Ectodermal cell (in vitro differentiated cells): ENCODE results near the gene MAMSTR.
"Not testable (repeated sequence)": the region's sequence is repeated elsewhere in the genome, so short reads cannot be mapped to it uniquely, and the experiment has no call there.

Experiments used
- H3K27ac ChIP-seq: 2 replicates; pipeline ENCODE4 v1.7.0; 2013; ENCODE audit warnings: mild to moderate bottlenecking, low read depth, low read length; ENCODE audit not compliant: insufficient read depth, poor library complexity, severe bottlenecking
- H3K27me3 ChIP-seq: 2 replicates; pipeline ENCODE4 v1.7.0; 2013; ENCODE audit warnings: mild to moderate bottlenecking, low read length; ENCODE audit not compliant: insufficient read depth, control insufficient read depth, poor library complexity, severe bottlenecking
- H3K36me3 ChIP-seq: one replicate; pipeline ENCODE4 v1.7.0; 2013; ENCODE audit warnings: low read length; ENCODE audit not compliant: control insufficient read depth, insufficient read depth
- H3K4me1 ChIP-seq: one replicate; pipeline ENCODE4 v1.7.0; 2013; ENCODE audit warnings: low read length; ENCODE audit not compliant: control insufficient read depth, insufficient read depth
- H3K4me3 ChIP-seq: 2 replicates; pipeline ENCODE4 v1.7.0; 2013; ENCODE audit warnings: low read depth, low read length, control low read depth; ENCODE audit not compliant: insufficient read depth
- H3K9me3 ChIP-seq: 2 replicates; pipeline ENCODE4 v1.7.0; 2013; ENCODE audit warnings: mild to moderate bottlenecking, low read length, moderate library complexity; ENCODE audit not compliant: control insufficient read depth
- WGBS, 2 experiments: methylation state at CpG; one replicate each; pipeline ENCODE4 v1.1.7; 2013; ENCODE audit warnings: missing lambda C conversion rate in 2 of 2; 5-methylcytosine and 5-hydroxymethylcytosine counted together

The MAMSTR gene

GRCh38 chr19:48685583-48685982, 33.9 kb downstream of the MAMSTR start:
- Histone ChIP-seq H3K27ac (no peak overlapping the region), H3K9me3 (no peaks in the 10 kb centered on the region), H3K36me3 (no peaks in the 10 kb centered on the region), H3K4me3 (no peak overlapping the region), H3K4me1 (no peaks in the 10 kb centered on the region), H3K27me3 (no peaks in the 10 kb centered on the region)
- 88 to 91% methylated on average over 9 of the region's 9 CpGs for WGBS, 2 experiments

- Histone ChIP-seq H3K4me1 (no peaks in the 10 kb centered on the region), H3K9me3 (no peaks in the 10 kb centered on the region), H3K4me3 (no peak overlapping the region), H3K27me3 (no peaks in the 10 kb centered on the region), H3K27ac (no peak overlapping the region), H3K36me3 (no peaks in the 10 kb centered on the region)
- 94 to 96% methylated on average over 11 of the region's 11 CpGs for WGBS, 2 experiments
These were observed 36.2 kb downstream of the MAMSTR start for GRCh38 chr19:48683349-48683748.

GRCh38 chr19:48681127-48681470, 38.4 kb downstream of the MAMSTR start:
- H3K36me3 ChIP-seq, result no peaks in the 10 kb centered on the region
- no peak overlapping the region for H3K4me3 ChIP-seq
- H3K9me3 ChIP-seq, result no peaks in the 10 kb centered on the region
- H3K4me1 ChIP-seq, result no peaks in the 10 kb centered on the region
- H3K27me3 ChIP-seq, result no peaks in the 10 kb centered on the region
- no peak overlapping the region for H3K27ac ChIP-seq
- WGBS, 2 experiments, result 91% methylated on average over 7 of the region's 7 CpGs

GRCh38 chr19:48680436-48681126, 38.9 kb downstream of the MAMSTR start:
- 95% methylated on average over 45 of the region's 45 CpGs for WGBS, 2 experiments
- H3K36me3 ChIP-seq, result no peaks in the 10 kb centered on the region
- no peaks in the 10 kb centered on the region for H3K4me1 ChIP-seq
- H3K4me3 ChIP-seq, result no peak overlapping the region
- H3K27me3 ChIP-seq, result no peaks in the 10 kb centered on the region
- no peaks in the 10 kb centered on the region for H3K9me3 ChIP-seq
- H3K27ac ChIP-seq, result no peak overlapping the region

- WGBS, 2 experiments, result 96% methylated on average over 18 of the region's 19 CpGs
- H3K4me3 ChIP-seq, H3K27ac ChIP-seq, H3K27me3 ChIP-seq, H3K9me3 ChIP-seq, H3K4me1 ChIP-seq, H3K36me3 ChIP-seq: not testable (repeated sequence)
These were observed 39.5 kb downstream of the MAMSTR start for GRCh38 chr19:48680006-48680405.

- Histone ChIP-seq H3K4me3 (no peak overlapping the region), H3K27me3 (peaks cover 4% of the 10 kb centered on the region), H3K9me3 (no peaks in the 10 kb centered on the region), H3K36me3 (no peaks in the 10 kb centered on the region), H3K27ac (no peak overlapping the region), H3K4me1 (peaks cover 18% of the 10 kb centered on the region)
- 91% methylated on average over 2 to 4 of the region's 4 CpGs for WGBS, 2 experiments
These were observed 41.3 kb downstream of the MAMSTR start for GRCh38 chr19:48678201-48678600.

- Histone ChIP-seq H3K9me3 (no peaks in the 10 kb centered on the region), H3K4me1 (peaks cover 24% of the 10 kb centered on the region), H3K27me3 (peaks cover 4% of the 10 kb centered on the region), H3K36me3 (no peaks in the 10 kb centered on the region), H3K27ac (no peak overlapping the region), H3K4me3 (no peak overlapping the region)
- WGBS, 2 experiments, result 93 to 94% methylated on average over 13 of the region's 13 CpGs
These were observed 42.6 kb downstream of the MAMSTR start for GRCh38 chr19:48676887-48677286.

- no peaks in the 10 kb centered on the region for H3K9me3 ChIP-seq
- H3K4me1 ChIP-seq, result peaks cover 24% of the 10 kb centered on the region
- WGBS, 2 experiments, result 95 to 97% methylated on average over 17 of the region's 17 CpGs
- H3K27ac ChIP-seq, result no peak overlapping the region
- H3K4me3 ChIP-seq, result no peak overlapping the region
- H3K27me3 ChIP-seq, result peaks cover 4% of the 10 kb centered on the region
- H3K36me3 ChIP-seq, result no peaks in the 10 kb centered on the region
These were observed 43.0 kb downstream of the MAMSTR start for GRCh38 chr19:48676487-48676886.

- Histone ChIP-seq H3K36me3 (no peaks in the 10 kb centered on the region), H3K27me3 (peaks cover 4% of the 10 kb centered on the region), H3K4me1 (peaks cover 29% of the 10 kb centered on the region), H3K4me3 (no peak overlapping the region), H3K27ac (no peak overlapping the region), H3K9me3 (no peaks in the 10 kb centered on the region)
- WGBS, 2 experiments, result 43 to 44% methylated on average over 28 of the region's 28 CpGs
These were observed 44.4 kb downstream of the MAMSTR start for GRCh38 chr19:48674921-48675824.

- no peak overlapping the region for H3K27ac ChIP-seq
- 46 to 47% methylated on average over 19 of the region's 19 CpGs for WGBS, 2 experiments
- H3K4me3 ChIP-seq, result no peak overlapping the region
- H3K36me3 ChIP-seq, result no peaks in the 10 kb centered on the region
- H3K4me1 ChIP-seq, result peaks cover 29% of the 10 kb centered on the region
- peaks cover 4% of the 10 kb centered on the region for H3K27me3 ChIP-seq
- no peaks in the 10 kb centered on the region for H3K9me3 ChIP-seq
These were observed 45.2 kb downstream of the MAMSTR start for GRCh38 chr19:48674216-48674809.
